ENCODE data around the gene TSNAX. TPM values are rescaled to one million over a fixed set of nuclear protein-coding genes. Genes with fewer than 3 reads are reported as not detected.

The TSNAX gene
- total and polyA plus RNA-seq, 4 donors: 12.8 to 25.4 (median 19.6) TPM

DNA sequence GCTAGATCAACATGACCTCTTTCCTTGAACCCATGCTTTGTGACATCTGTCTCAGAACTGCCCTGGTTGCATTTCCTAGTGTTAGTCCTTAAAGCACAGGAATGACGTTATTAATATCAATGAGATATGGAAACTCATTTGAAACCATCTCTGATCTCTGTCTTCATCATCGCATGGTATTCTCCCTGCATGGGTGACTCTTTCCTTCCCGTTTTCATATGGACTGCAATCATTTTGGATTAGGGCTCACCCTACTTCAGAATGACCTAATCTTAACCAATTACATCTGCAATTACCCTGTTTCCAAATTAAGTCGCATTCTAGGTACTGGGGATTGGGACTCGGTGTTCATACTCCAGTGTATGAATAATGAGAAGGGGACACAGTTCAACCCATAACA, 56.5 kb downstream of the TSNAX start:
- H3K27me3 ChIP-seq (ENCODE audit: control insufficient read depth in 4 of 4, insufficient read depth in 4 of 4, low read length in 3 of 4): no peaks in the 10 kb centered on the region
- H3K27ac ChIP-seq (ENCODE audit: low read depth in 1 of 2, low read length in 2 of 2): no peak overlapping the region
- 73% methylated on average over 5 of the region's 5 CpGs for WGBS
- H3K4me1 ChIP-seq (ENCODE audit: control insufficient read depth in 4 of 4, insufficient read depth in 4 of 4, low read length in 3 of 4): no peaks in the 10 kb centered on the region
- no peak overlapping the region for H3K9ac ChIP-seq (ENCODE audit: low read depth in 1 of 2, low read length in 2 of 2)
- TF ChIP-seq YY1 (IDR thresholded peaks at IDR 0.05) (no peak), HNF4G (IDR thresholded peaks at IDR 0.05) (no peak), RXRA (IDR thresholded peaks at IDR 0.05) (no peak), NR2F2 (IDR thresholded peaks at IDR 0.05) (no peak), HNF4A (conservative IDR thresholded peaks at IDR 0.05) (no peak), GABPA (IDR thresholded peaks at IDR 0.05 in 1 of 2, conservative IDR thresholded peaks at IDR 0.05 in 1 of 2) (no peak), EGR1 (IDR thresholded peaks at IDR 0.05; ENCODE audit: low read depth in 2 of 2) (no peak), SP1 (IDR thresholded peaks at IDR 0.05) (no peak), JUND (IDR thresholded peaks at IDR 0.05) (no peak), RAD21 (IDR thresholded peaks at IDR 0.05) (no peak)
- TF ChIP-seq, protein P1, sequence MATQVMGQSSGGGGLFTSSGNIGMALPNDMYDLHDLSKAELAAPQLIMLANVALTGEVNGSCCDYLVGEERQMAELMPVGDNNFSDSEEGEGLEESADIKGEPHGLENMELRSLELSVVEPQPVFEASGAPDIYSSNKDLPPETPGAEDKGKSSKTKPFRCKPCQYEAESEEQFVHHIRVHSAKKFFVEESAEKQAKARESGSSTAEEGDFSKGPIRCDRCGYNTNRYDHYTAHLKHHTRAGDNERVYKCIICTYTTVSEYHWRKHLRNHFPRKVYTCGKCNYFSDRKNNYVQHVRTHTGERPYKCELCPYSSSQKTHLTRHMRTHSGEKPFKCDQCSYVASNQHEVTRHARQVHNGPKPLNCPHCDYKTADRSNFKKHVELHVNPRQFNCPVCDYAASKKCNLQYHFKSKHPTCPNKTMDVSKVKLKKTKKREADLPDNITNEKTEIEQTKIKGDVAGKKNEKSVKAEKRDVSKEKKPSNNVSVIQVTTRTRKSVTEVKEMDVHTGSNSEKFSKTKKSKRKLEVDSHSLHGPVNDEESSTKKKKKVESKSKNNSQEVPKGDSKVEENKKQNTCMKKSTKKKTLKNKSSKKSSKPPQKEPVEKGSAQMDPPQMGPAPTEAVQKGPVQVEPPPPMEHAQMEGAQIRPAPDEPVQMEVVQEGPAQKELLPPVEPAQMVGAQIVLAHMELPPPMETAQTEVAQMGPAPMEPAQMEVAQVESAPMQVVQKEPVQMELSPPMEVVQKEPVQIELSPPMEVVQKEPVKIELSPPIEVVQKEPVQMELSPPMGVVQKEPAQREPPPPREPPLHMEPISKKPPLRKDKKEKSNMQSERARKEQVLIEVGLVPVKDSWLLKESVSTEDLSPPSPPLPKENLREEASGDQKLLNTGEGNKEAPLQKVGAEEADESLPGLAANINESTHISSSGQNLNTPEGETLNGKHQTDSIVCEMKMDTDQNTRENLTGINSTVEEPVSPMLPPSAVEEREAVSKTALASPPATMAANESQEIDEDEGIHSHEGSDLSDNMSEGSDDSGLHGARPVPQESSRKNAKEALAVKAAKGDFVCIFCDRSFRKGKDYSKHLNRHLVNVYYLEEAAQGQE (IDR thresholded peaks at IDR 0.05): no peak
- TF ChIP-seq, protein P2, sequence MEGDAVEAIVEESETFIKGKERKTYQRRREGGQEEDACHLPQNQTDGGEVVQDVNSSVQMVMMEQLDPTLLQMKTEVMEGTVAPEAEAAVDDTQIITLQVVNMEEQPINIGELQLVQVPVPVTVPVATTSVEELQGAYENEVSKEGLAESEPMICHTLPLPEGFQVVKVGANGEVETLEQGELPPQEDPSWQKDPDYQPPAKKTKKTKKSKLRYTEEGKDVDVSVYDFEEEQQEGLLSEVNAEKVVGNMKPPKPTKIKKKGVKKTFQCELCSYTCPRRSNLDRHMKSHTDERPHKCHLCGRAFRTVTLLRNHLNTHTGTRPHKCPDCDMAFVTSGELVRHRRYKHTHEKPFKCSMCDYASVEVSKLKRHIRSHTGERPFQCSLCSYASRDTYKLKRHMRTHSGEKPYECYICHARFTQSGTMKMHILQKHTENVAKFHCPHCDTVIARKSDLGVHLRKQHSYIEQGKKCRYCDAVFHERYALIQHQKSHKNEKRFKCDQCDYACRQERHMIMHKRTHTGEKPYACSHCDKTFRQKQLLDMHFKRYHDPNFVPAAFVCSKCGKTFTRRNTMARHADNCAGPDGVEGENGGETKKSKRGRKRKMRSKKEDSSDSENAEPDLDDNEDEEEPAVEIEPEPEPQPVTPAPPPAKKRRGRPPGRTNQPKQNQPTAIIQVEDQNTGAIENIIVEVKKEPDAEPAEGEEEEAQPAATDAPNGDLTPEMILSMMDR (IDR thresholded peaks at IDR 0.05; ENCODE audit: low read depth, low read length, missing input control): no peak
- TF ChIP-seq, protein P3, sequence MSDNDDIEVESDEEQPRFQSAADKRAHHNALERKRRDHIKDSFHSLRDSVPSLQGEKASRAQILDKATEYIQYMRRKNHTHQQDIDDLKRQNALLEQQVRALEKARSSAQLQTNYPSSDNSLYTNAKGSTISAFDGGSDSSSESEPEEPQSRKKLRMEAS (IDR thresholded peaks at IDR 0.05): no peak
- TF ChIP-seq, protein P4, sequence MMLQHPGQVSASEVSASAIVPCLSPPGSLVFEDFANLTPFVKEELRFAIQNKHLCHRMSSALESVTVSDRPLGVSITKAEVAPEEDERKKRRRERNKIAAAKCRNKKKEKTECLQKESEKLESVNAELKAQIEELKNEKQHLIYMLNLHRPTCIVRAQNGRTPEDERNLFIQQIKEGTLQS (IDR thresholded peaks at IDR 0.05): no peak
- H3K36me3 ChIP-seq (ENCODE audit: control insufficient read depth in 4 of 4, insufficient read depth in 3 of 4, low read depth in 1 of 4, low read length in 3 of 4): no peaks in the 10 kb centered on the region
- no peak for DNase-seq (ENCODE audit: low spot score)
- no peak overlapping the region for H3K4me3 ChIP-seq (ENCODE audit: low read depth in 1 of 3, low read length in 3 of 3)
- no peaks in the 10 kb centered on the region for H3K9me3 ChIP-seq (ENCODE audit: control insufficient read depth in 4 of 4, low read length in 3 of 4)

DNA sequence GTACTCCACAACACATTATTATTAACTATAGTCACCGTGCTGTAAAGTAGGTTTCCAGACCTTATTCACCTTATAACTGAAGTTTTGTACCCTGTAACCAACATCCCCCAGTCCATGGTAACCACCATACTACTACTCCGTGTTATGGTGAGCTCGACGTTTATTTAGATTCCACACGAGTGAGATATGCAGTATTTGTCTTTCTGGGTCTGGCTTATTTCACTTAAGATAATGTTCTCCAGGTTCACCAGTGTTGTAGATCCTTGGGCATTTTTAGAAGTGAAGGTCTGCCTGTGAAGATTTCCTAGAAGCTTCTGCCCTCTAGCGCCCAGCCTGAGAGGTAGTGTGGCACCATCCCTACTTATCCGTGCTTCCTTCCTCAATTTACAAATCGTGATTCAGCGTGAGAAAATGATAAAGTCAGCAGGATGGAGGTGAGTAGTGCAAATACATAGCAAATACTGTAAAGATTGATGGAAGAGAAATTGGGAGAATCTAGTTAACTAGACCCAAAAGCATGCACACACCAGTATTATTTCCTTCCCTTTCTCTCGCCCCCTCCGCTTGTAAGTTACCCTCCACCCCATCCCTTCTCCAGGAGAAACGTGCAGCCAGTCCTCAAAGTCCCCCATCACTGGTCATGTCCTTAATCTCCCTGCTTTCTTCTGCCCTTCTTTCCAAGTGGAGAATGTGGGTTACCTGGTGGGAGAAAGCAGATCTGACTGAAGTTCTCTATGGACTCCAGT, 62.2 kb downstream of the TSNAX start:
- DNase-seq (ENCODE audit: low spot score): peak; percentile 49
- Histone ChIP-seq H3K27me3 (ENCODE audit: control insufficient read depth in 4 of 4, insufficient read depth in 4 of 4, low read length in 3 of 4) (no peaks in the 10 kb centered on the region), H3K9me3 (ENCODE audit: control insufficient read depth in 4 of 4, low read length in 3 of 4) (no peaks in the 10 kb centered on the region), H3K9ac (ENCODE audit: low read depth in 1 of 2, low read length in 2 of 2) (no peak overlapping the region), H3K36me3 (ENCODE audit: control insufficient read depth in 4 of 4, insufficient read depth in 3 of 4, low read depth in 1 of 4, low read length in 3 of 4) (no peaks in the 10 kb centered on the region), H3K4me1 (ENCODE audit: control insufficient read depth in 4 of 4, insufficient read depth in 4 of 4, low read length in 3 of 4) (no peaks in the 10 kb centered on the region), H3K27ac (ENCODE audit: low read depth in 1 of 2, low read length in 2 of 2) (no peak overlapping the region), H3K4me3 (ENCODE audit: low read depth in 1 of 3, low read length in 3 of 3) (no peak overlapping the region)
- 21% methylated on average over 12 of the region's 12 CpGs for WGBS
- TF ChIP-seq, protein P1 (IDR thresholded peaks at IDR 0.05): no peak
- TF ChIP-seq FOXA2 (IDR thresholded peaks at IDR 0.05) (no peak), HNF4A (conservative IDR thresholded peaks at IDR 0.05) (no peak), YY1 (IDR thresholded peaks at IDR 0.05) (no peak), RAD21 (IDR thresholded peaks at IDR 0.05) (peak; percentile 94 to 96)
- TF ChIP-seq, protein P2 (IDR thresholded peaks at IDR 0.05; ENCODE audit: low read depth, low read length, missing input control): peak; percentile 70
- TF ChIP-seq, protein P4 (IDR thresholded peaks at IDR 0.05): no peak

Data from liver (tissue), 9 donors.